Measurements from ENCODE around the gene HEATR5A. TPM values are rescaled to one million over a fixed set of nuclear protein-coding genes. Genes with fewer than 3 reads are reported as not detected.

The HEATR5A gene
- total and polyA plus RNA-seq, 2 donors (not counting 1 experiment from before 2014, with no cell fraction given), result 45.4 to 59.8 TPM

DNA sequence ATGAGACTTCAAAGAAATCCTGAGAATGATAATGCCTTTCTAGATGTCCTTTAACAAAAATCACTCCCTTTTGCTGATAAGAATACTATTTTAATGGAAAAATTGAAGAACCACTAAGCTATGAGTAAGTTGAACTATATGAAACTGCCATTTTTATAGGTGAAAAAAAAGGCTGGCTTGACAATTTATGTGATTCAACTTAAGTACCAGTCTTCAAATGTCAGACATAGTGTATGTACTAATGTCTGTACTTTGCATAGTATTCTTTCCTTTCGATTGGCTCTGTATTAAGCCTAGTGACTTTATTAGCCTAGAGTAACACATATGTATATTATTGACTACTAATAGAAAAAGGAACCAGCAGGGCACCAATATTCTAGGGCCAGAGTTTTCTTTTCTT, 11.9 kb downstream of the HEATR5A start:
- no peaks in the 10 kb centered on the region for H3K27me3 ChIP-seq (ENCODE audit: control insufficient read depth, insufficient read depth, low read length)
- DNase-seq (ENCODE audit: low read depth in 2 of 2), result no peak
- no peak overlapping the region for H3K9ac ChIP-seq (ENCODE audit: insufficient read depth, low read length)
- no peak overlapping the region for H3K4me2 ChIP-seq (ENCODE audit: extremely low read depth, insufficient read depth, low read length)
- H3K36me3 ChIP-seq (ENCODE audit: control insufficient read depth, insufficient read depth, low read length), result no peaks in the 10 kb centered on the region
- no peak for TF ChIP-seq EZH2 (IDR thresholded peaks at IDR 0.05; ENCODE audit: low read length, missing control alignments)
- TF ChIP-seq, protein P1, sequence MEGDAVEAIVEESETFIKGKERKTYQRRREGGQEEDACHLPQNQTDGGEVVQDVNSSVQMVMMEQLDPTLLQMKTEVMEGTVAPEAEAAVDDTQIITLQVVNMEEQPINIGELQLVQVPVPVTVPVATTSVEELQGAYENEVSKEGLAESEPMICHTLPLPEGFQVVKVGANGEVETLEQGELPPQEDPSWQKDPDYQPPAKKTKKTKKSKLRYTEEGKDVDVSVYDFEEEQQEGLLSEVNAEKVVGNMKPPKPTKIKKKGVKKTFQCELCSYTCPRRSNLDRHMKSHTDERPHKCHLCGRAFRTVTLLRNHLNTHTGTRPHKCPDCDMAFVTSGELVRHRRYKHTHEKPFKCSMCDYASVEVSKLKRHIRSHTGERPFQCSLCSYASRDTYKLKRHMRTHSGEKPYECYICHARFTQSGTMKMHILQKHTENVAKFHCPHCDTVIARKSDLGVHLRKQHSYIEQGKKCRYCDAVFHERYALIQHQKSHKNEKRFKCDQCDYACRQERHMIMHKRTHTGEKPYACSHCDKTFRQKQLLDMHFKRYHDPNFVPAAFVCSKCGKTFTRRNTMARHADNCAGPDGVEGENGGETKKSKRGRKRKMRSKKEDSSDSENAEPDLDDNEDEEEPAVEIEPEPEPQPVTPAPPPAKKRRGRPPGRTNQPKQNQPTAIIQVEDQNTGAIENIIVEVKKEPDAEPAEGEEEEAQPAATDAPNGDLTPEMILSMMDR (conservative IDR thresholded peaks at IDR 0.05 in 1 of 2, IDR thresholded peaks at IDR 0.05 in 1 of 2; ENCODE audit: low read depth in 1 of 2, low read length in 2 of 2), result no peak
- no peaks in the 10 kb centered on the region for H4K20me1 ChIP-seq (ENCODE audit: control insufficient read depth, extremely low read depth, insufficient read depth, low read length)
- H3K79me2 ChIP-seq (ENCODE audit: control insufficient read depth, insufficient read depth, low read length), result peaks cover 14% of the 10 kb centered on the region
- no peaks in the 10 kb centered on the region for H3K4me1 ChIP-seq (ENCODE audit: control insufficient read depth, extremely low read depth, insufficient read depth, low read length)
- H3K4me3 ChIP-seq (replicated peaks in 1 of 4; ENCODE audit: control extremely low read depth in 1 of 4, insufficient read depth in 1 of 4, low read depth in 3 of 4, low read length in 4 of 4), result no peak overlapping the region
- H2AFZ ChIP-seq (ENCODE audit: low read length), result no peak overlapping the region
- no peaks in the 10 kb centered on the region for H3K9me3 ChIP-seq (ENCODE audit: control insufficient read depth, insufficient read depth, low read depth, low read length)
- H3K27ac ChIP-seq (ENCODE audit: insufficient read depth, low read length), result no peak overlapping the region

DNA sequence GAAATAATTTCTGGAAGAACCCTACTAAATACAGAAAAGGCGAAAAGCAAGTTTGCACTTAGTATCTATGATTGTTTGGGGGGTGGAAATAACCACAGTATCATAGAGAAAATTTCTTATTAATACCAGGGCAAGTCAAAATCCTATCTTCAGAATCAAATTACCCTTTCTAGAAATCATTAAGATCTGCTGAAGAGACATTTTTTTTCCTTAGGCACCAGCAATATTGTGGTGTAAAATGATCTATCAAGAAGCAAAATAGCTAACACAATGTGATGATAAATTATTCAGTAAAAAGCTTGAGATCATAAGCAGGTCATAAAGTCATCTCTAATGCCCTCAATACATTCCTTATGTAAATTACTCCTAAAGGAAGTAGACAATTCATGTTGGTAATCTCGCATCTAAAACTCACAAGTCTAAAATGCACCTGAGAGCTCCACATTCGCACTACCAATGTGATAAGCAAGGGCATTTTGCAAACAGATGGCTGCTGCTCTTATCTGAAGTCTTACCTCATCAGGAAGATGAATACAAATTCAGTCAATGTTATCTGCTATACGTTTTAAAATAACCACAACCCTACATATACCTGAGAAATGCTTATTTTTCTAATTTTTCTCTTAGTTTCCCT, 14.6 kb downstream of the HEATR5A start:
- Histone ChIP-seq H3K4me3 (replicated peaks in 1 of 4; ENCODE audit: control extremely low read depth in 1 of 4, insufficient read depth in 1 of 4, low read depth in 3 of 4, low read length in 4 of 4) (no peak overlapping the region), H3K4me2 (ENCODE audit: extremely low read depth, insufficient read depth, low read length) (no peak overlapping the region), H3K9me3 (ENCODE audit: control insufficient read depth, insufficient read depth, low read depth, low read length) (no peaks in the 10 kb centered on the region), H3K36me3 (ENCODE audit: control insufficient read depth, insufficient read depth, low read length) (no peaks in the 10 kb centered on the region), H3K9ac (ENCODE audit: insufficient read depth, low read length) (no peak overlapping the region), H3K79me2 (ENCODE audit: control insufficient read depth, insufficient read depth, low read length) (peaks cover 7% of the 10 kb centered on the region), H3K27me3 (ENCODE audit: control insufficient read depth, insufficient read depth, low read length) (no peaks in the 10 kb centered on the region), H2AFZ (ENCODE audit: low read length) (no peak overlapping the region), H3K4me1 (ENCODE audit: control insufficient read depth, extremely low read depth, insufficient read depth, low read length) (no peaks in the 10 kb centered on the region), H4K20me1 (ENCODE audit: control insufficient read depth, extremely low read depth, insufficient read depth, low read length) (no peaks in the 10 kb centered on the region), H3K27ac (ENCODE audit: insufficient read depth, low read length) (no peak overlapping the region)
- TF ChIP-seq EZH2 (IDR thresholded peaks at IDR 0.05; ENCODE audit: low read length, missing control alignments), result no peak
- TF ChIP-seq, protein P1 (conservative IDR thresholded peaks at IDR 0.05 in 1 of 2, IDR thresholded peaks at IDR 0.05 in 1 of 2; ENCODE audit: low read depth in 1 of 2, low read length in 2 of 2), result no peak
- no peak for DNase-seq (ENCODE audit: low read depth in 2 of 2)

DNA sequence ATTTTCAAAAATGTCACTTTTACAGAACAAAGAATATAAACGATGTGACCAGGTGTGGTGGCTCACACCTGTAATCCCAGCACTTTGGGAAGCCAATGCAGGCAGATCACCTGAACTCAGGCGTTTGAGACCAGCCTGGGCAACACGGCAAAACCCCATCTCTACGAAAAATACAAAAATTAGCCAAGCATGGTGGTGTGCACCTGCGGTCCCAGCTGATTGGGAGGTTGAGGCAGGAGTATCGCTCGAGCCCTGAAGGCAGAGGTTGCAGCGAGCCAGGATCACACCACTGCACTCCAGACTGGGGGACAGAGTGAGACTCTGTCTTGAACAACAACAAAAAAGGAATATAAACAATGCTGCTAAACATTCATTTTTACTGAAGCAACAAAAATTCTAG, 15.2 kb downstream of the HEATR5A start:
- H2AFZ ChIP-seq (ENCODE audit: low read length), result no peak overlapping the region
- no peak overlapping the region for H3K4me2 ChIP-seq (ENCODE audit: extremely low read depth, insufficient read depth, low read length)
- no peak overlapping the region for H3K9ac ChIP-seq (ENCODE audit: insufficient read depth, low read length)
- H4K20me1 ChIP-seq (ENCODE audit: control insufficient read depth, extremely low read depth, insufficient read depth, low read length), result no peaks in the 10 kb centered on the region
- no peaks in the 10 kb centered on the region for H3K27me3 ChIP-seq (ENCODE audit: control insufficient read depth, insufficient read depth, low read length)
- no peaks in the 10 kb centered on the region for H3K36me3 ChIP-seq (ENCODE audit: control insufficient read depth, insufficient read depth, low read length)
- peaks cover 5% of the 10 kb centered on the region for H3K79me2 ChIP-seq (ENCODE audit: control insufficient read depth, insufficient read depth, low read length)
- no peaks in the 10 kb centered on the region for H3K9me3 ChIP-seq (ENCODE audit: control insufficient read depth, insufficient read depth, low read depth, low read length)
- no peak overlapping the region for H3K27ac ChIP-seq (ENCODE audit: insufficient read depth, low read length)
- TF ChIP-seq EZH2 (IDR thresholded peaks at IDR 0.05; ENCODE audit: low read length, missing control alignments), result no peak
- TF ChIP-seq, protein P1 (conservative IDR thresholded peaks at IDR 0.05 in 1 of 2, IDR thresholded peaks at IDR 0.05 in 1 of 2; ENCODE audit: low read depth in 1 of 2, low read length in 2 of 2), result no peak
- DNase-seq (ENCODE audit: low read depth in 2 of 2), result no peak
- H3K4me3 ChIP-seq (replicated peaks in 1 of 4; ENCODE audit: control extremely low read depth in 1 of 4, insufficient read depth in 1 of 4, low read depth in 3 of 4, low read length in 4 of 4), result no peak overlapping the region
- no peaks in the 10 kb centered on the region for H3K4me1 ChIP-seq (ENCODE audit: control insufficient read depth, extremely low read depth, insufficient read depth, low read length)

All from fibroblast of lung (primary cell).